ENCODE data around the gene GSTO1. TPM values are rescaled to one million over a fixed set of nuclear protein-coding genes. Genes with fewer than 3 reads are reported as not detected.

GSTO1 gene
- total and polyA plus RNA-seq, 2 of the 13 experiments (the other 11 are each of a cell fraction or from before 2014, with no cell fraction given), result 228 to 300 TPM

GRCh38 chr10:104231784-104232612 is 22.7 kb upstream of the GSTO1 start, which contains the start of gene CFAP43 (continued):
- TF ChIP-seq, protein P1, sequence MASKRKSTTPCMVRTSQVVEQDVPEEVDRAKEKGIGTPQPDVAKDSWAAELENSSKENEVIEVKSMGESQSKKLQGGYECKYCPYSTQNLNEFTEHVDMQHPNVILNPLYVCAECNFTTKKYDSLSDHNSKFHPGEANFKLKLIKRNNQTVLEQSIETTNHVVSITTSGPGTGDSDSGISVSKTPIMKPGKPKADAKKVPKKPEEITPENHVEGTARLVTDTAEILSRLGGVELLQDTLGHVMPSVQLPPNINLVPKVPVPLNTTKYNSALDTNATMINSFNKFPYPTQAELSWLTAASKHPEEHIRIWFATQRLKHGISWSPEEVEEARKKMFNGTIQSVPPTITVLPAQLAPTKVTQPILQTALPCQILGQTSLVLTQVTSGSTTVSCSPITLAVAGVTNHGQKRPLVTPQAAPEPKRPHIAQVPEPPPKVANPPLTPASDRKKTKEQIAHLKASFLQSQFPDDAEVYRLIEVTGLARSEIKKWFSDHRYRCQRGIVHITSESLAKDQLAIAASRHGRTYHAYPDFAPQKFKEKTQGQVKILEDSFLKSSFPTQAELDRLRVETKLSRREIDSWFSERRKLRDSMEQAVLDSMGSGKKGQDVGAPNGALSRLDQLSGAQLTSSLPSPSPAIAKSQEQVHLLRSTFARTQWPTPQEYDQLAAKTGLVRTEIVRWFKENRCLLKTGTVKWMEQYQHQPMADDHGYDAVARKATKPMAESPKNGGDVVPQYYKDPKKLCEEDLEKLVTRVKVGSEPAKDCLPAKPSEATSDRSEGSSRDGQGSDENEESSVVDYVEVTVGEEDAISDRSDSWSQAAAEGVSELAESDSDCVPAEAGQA (IDR thresholded peaks at IDR 0.05; ENCODE audit: low read depth), result no peak
- TF ChIP-seq, protein P1 (CRISPR knock-in tag; IDR thresholded peaks at IDR 0.05; ENCODE audit: borderline replicate concordance), result no peak
- peak; percentile 77; the same call in 1 of the 2 replicates for TF ChIP-seq ETV6 (CRISPR knock-in tag; conservative IDR thresholded peaks at IDR 0.05)
- 0 out of 2 replicates have a peak, but pooled peaks have one; percentile 47 for TF ChIP-seq ZNF713 (CRISPR knock-in tag; IDR thresholded peaks at IDR 0.05)
- TF ChIP-seq SMARCC2 (IDR thresholded peaks at IDR 0.05), result no peak
- TF ChIP-seq ZC3H4 (CRISPR knock-in tag; IDR thresholded peaks at IDR 0.05; ENCODE audit: borderline replicate concordance), result no peak
- no peak for TF ChIP-seq KDM4B (CRISPR knock-in tag; IDR thresholded peaks at IDR 0.05)
- TF ChIP-seq ZFP82 (CRISPR knock-in tag; IDR thresholded peaks at IDR 0.05; ENCODE audit: borderline replicate concordance), result peak; percentile 52; the same call in 1 of the 2 replicates
- no peak for TF ChIP-seq RXRB (CRISPR knock-in tag; IDR thresholded peaks at IDR 0.05; ENCODE audit: borderline replicate concordance)
- TF ChIP-seq ZZZ3 (CRISPR knock-in tag; IDR thresholded peaks at IDR 0.05; ENCODE audit: borderline replicate concordance), result 0 out of 2 replicates have a peak, but pooled peaks have one; percentile 57
- TF ChIP-seq, protein P2, sequence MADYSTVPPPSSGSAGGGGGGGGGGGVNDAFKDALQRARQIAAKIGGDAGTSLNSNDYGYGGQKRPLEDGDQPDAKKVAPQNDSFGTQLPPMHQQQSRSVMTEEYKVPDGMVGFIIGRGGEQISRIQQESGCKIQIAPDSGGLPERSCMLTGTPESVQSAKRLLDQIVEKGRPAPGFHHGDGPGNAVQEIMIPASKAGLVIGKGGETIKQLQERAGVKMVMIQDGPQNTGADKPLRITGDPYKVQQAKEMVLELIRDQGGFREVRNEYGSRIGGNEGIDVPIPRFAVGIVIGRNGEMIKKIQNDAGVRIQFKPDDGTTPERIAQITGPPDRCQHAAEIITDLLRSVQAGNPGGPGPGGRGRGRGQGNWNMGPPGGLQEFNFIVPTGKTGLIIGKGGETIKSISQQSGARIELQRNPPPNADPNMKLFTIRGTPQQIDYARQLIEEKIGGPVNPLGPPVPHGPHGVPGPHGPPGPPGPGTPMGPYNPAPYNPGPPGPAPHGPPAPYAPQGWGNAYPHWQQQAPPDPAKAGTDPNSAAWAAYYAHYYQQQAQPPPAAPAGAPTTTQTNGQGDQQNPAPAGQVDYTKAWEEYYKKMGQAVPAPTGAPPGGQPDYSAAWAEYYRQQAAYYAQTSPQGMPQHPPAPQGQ (CRISPR knock-in tag; IDR thresholded peaks at IDR 0.05; ENCODE audit: borderline replicate concordance), result 0 out of 2 replicates have a peak, but pooled peaks have one; percentile 41
- TF ChIP-seq NAIF1 (CRISPR knock-in tag; IDR thresholded peaks at IDR 0.05; ENCODE audit: borderline replicate concordance), result no peak
- TF ChIP-seq ZEB1 (IDR thresholded peaks at IDR 0.05; ENCODE audit: insufficient replicate concordance, low read depth), result no peak
- peak; percentile 89; the same call in 1 of the 2 replicates for TF ChIP-seq ZSCAN29 (CRISPR knock-in tag; conservative IDR thresholded peaks at IDR 0.05)
- peak; percentile 48; the same call in 1 of the 2 replicates for TF ChIP-seq ZNF12 (CRISPR knock-in tag; IDR thresholded peaks at IDR 0.05)
- peak; percentile 99 for TF ChIP-seq RFX1 (IDR thresholded peaks at IDR 0.05)
- TF ChIP-seq ZNF292 (CRISPR knock-in tag; IDR thresholded peaks at IDR 0.05; ENCODE audit: borderline replicate concordance, low read depth), result no peak
- TF ChIP-seq FOXM1 (CRISPR knock-in tag; IDR thresholded peaks at IDR 0.05), result no peak
- TF ChIP-seq SMAD9 (CRISPR knock-in tag; IDR thresholded peaks at IDR 0.05), result no peak
- no peak; the same call in 1 of the 2 replicates for TF ChIP-seq ZNF724P (CRISPR knock-in tag; IDR thresholded peaks at IDR 0.05; ENCODE audit: borderline replicate concordance)
- TF ChIP-seq, protein P3, sequence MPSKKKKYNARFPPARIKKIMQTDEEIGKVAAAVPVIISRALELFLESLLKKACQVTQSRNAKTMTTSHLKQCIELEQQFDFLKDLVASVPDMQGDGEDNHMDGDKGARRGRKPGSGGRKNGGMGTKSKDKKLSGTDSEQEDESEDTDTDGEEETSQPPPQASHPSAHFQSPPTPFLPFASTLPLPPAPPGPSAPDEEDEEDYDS (CRISPR knock-in tag; IDR thresholded peaks at IDR 0.05), result no peak
- TF ChIP-seq ZNF326 (CRISPR knock-in tag; IDR thresholded peaks at IDR 0.05; ENCODE audit: borderline replicate concordance), result no peak
- no peak for TF ChIP-seq SIX4 (CRISPR knock-in tag; IDR thresholded peaks at IDR 0.05)

All from HepG2 (cell line).